Gastrocnemius medialis (tissue), 4 donors: ENCODE data around the gene CXCL14.

Experiments
- CTCF ChIP-seq, 5 experiments: fragments of 450-650 bp in 3 of 5; fragments of 200-600 bp in 2 of 5; sonication (generic) in 2 of 5; IDR thresholded peaks in 4 of 5; conservative IDR thresholded peaks in 1 of 5; 1 replicate in 4 of 5; 2 replicates in 1 of 5; pipeline ENCODE4 v1.5.1; 2016 to 2019; ENCODE audit warnings: antibody characterized with exemption in 5 of 5, mild to moderate bottlenecking in 3 of 5, moderate library complexity in 3 of 5
- POLR2A ChIP-seq, 2 donors: fragments of 450-650 bp; IDR thresholded peaks; one replicate each; pipeline ENCODE4 v1.6.1; 2017; ENCODE audit warnings: antibody characterized with exemption in 2 of 2, mild to moderate bottlenecking in 2 of 2, moderate library complexity in 2 of 2

- TF ChIP-seq CTCF (IDR thresholded peaks at IDR 0.05 in 4 of 5, conservative IDR thresholded peaks at IDR 0.05 in 1 of 5) (no peak), POLR2A (IDR thresholded peaks at IDR 0.05) (no peak)
Measured at GRCh38 chr5:135608761-135609443, 30.1 kb upstream of the CXCL14 start.
